Measurements from ENCODE around the gene PPP2R5C.

The PPP2R5C gene

GRCh38 chr14:101844751-101845150 lies 83.2 kb downstream of the PPP2R5C start:
- no peak for DNase-seq

- no peak for DNase-seq
Observed at GRCh38 chr14:101845496-101845895, 84.0 kb downstream of the PPP2R5C start.

- no peak for DNase-seq
Observed at GRCh38 chr14:101845896-101846295, 84.4 kb downstream of the PPP2R5C start.

GRCh38 chr14:101849125-101849524 lies 87.6 kb downstream of the PPP2R5C start:
- no peak for DNase-seq

GRCh38 chr14:101849640-101850039 lies 88.1 kb downstream of the PPP2R5C start:
- no peak for DNase-seq

- no peak for DNase-seq
Observed at GRCh38 chr14:101851183-101851582, 89.7 kb downstream of the PPP2R5C start.

GRCh38 chr14:101851736-101852405 lies 90.4 kb downstream of the PPP2R5C start:
- no peak for DNase-seq

GRCh38 chr14:101852785-101853184 lies 91.3 kb downstream of the PPP2R5C start:
- no peak for DNase-seq

- no peak for DNase-seq
Observed at GRCh38 chr14:101853455-101854018, 92.0 kb downstream of the PPP2R5C start.

- DNase-seq: no peak
Observed at GRCh38 chr14:101854366-101854765, 92.9 kb downstream of the PPP2R5C start.

- DNase-seq: no peak
Observed at GRCh38 chr14:101855958-101856357, 94.4 kb downstream of the PPP2R5C start.

- no peak for DNase-seq
Observed at GRCh38 chr14:101856536-101856935, 95.0 kb downstream of the PPP2R5C start.

GRCh38 chr14:101857226-101857625 lies 95.7 kb downstream of the PPP2R5C start:
- no peak for DNase-seq

GRCh38 chr14:101858791-101859537 lies 97.5 kb downstream of the PPP2R5C start:
- no peak for DNase-seq

GRCh38 chr14:101859538-101859902 lies 98.0 kb downstream of the PPP2R5C start:
- no peak for DNase-seq

GRCh38 chr14:101859958-101860357 lies 98.4 kb downstream of the PPP2R5C start:
- no peak for DNase-seq

GRCh38 chr14:101861464-101861863 lies 100.0 kb downstream of the PPP2R5C start:
- DNase-seq: no peak

GRCh38 chr14:101862177-101862576 lies 100.7 kb downstream of the PPP2R5C start:
- no peak for DNase-seq

GRCh38 chr14:101862711-101863110 lies 101.2 kb downstream of the PPP2R5C start:
- DNase-seq: no peak

GRCh38 chr14:101865288-101865687 lies 103.8 kb downstream of the PPP2R5C start:
- no peak for DNase-seq

GRCh38 chr14:101867854-101868253 lies 106.3 kb downstream of the PPP2R5C start:
- no peak for DNase-seq

- DNase-seq: no peak
Observed at GRCh38 chr14:101869217-101869616, 107.7 kb downstream of the PPP2R5C start.

GRCh38 chr14:101870273-101870939 lies 108.9 kb downstream of the PPP2R5C start:
- no peak for DNase-seq

- DNase-seq: no peak
Observed at GRCh38 chr14:101872346-101872745, 110.8 kb downstream of the PPP2R5C start.

Measured in NCI-H2081 (cell line).